GM23248 (cell line): Measurements from ENCODE around the gene RPL14. TPM values are rescaled to one million over a fixed set of nuclear protein-coding genes. Genes with fewer than 3 reads are reported as not detected.

Source experiments
- DNase-seq: peaks from one replicate; pipeline ENCODE4 v3.0.0-alpha.2; 2015
- H2AFZ ChIP-seq: fragments of 200-600 bp; sonication (generic); 2 replicates; pipeline ENCODE4 v1.6.1; 2016; ENCODE audit warnings: antibody characterized with exemption
- H3F3A ChIP-seq: fragments of 200-600 bp; sonication (generic); 2 replicates; pipeline ENCODE4 v1.6.1; 2016; ENCODE audit warnings: mild to moderate bottlenecking, antibody characterized with exemption, mixed run types; ENCODE audit not compliant: insufficient read depth
- H3K27ac ChIP-seq: fragments of 200-600 bp; sonication (generic); 2 replicates; pipeline ENCODE4 v1.5.1; 2016; ENCODE audit warnings: mild to moderate bottlenecking
- H3K27me3 ChIP-seq: fragments of 200-600 bp; sonication (generic); replicated peaks from 2 replicates; pipeline ENCODE4 v1.6.1; 2016; ENCODE audit warnings: mild to moderate bottlenecking; ENCODE audit not compliant: insufficient read depth
- H3K36me3 ChIP-seq: fragments of 200-600 bp; sonication (generic); 2 replicates; pipeline ENCODE4 v1.6.1; 2016; ENCODE audit warnings: low read depth, mild to moderate bottlenecking
- H3K4me1 ChIP-seq: fragments of 200-600 bp; sonication (generic); 2 replicates; pipeline ENCODE4 v1.6.1; 2016; ENCODE audit warnings: mild to moderate bottlenecking; ENCODE audit not compliant: insufficient read depth
- H3K4me2 ChIP-seq: fragments of 200-600 bp; sonication (generic); one replicate; pipeline ENCODE4 v1.6.1; 2016; ENCODE audit warnings: mild to moderate bottlenecking; ENCODE audit not compliant: unreplicated experiment
- H3K4me3 ChIP-seq: fragments of 200-600 bp; sonication (generic); 2 replicates; pipeline ENCODE4 v1.5.1; 2016; ENCODE audit warnings: mild to moderate bottlenecking
- H3K79me2 ChIP-seq: fragments of 200-600 bp; sonication (generic); 2 replicates; pipeline ENCODE4 v1.6.1; 2016; ENCODE audit warnings: mild to moderate bottlenecking; ENCODE audit not compliant: insufficient read depth
- H3K9ac ChIP-seq: fragments of 200-600 bp; sonication (generic); 2 replicates; pipeline ENCODE4 v1.6.1; 2016; ENCODE audit warnings: mild to moderate bottlenecking
- H3K9me2 ChIP-seq: fragments of 200-600 bp; sonication (generic); 2 replicates; pipeline ENCODE4 v1.6.1; 2016; ENCODE audit warnings: mixed run types, mild to moderate bottlenecking, moderate library complexity; ENCODE audit not compliant: insufficient read depth
- H3K9me3 ChIP-seq: fragments of 200-600 bp; sonication (generic); one replicate; pipeline ENCODE4 v1.6.1; 2017; ENCODE audit warnings: low read depth
- H4K20me1 ChIP-seq: fragments of 200-600 bp; sonication (generic); 2 replicates; pipeline ENCODE4 v1.6.0; 2016; ENCODE audit not compliant: insufficient read depth
- EZH2 ChIP-seq: fragments of 200-600 bp; sonication (generic); IDR thresholded peaks from 2 replicates; pipeline ENCODE4 v1.6.1; 2018; ENCODE audit warnings: antibody characterized with exemption, mild to moderate bottlenecking; ENCODE audit not compliant: insufficient read depth, poor library complexity, severe bottlenecking
- EZH2phosphoT487 ChIP-seq: fragments of 200-600 bp; sonication (generic); IDR thresholded peaks from 2 replicates; pipeline ENCODE4 v1.6.1; 2018; ENCODE audit warnings: antibody characterized with exemption, moderate library complexity, mild to moderate bottlenecking, low read depth; ENCODE audit not compliant: insufficient read depth
- WGBS, 2 experiments: methylation state at CpG; one replicate each; pipeline ENCODE4 v1.1.6; 2015 to 2017; ENCODE audit warnings: low lambda C conversion rate in 2 of 2, low coverage in 1 of 2; ENCODE audit errors: missing lambda C conversion rate in 2 of 2; 5-methylcytosine and 5-hydroxymethylcytosine counted together
- in situ Hi-C: fragments of 300-500 bp; cut with MboI; formaldehyde crosslinking; loops from 2 replicates; pipeline ENCODE4 v1.15.0; 2020
- polyA plus RNA-seq: library from polyadenylated mRNA; unstranded; fragments of >200 nt; fragmentation: Nextera tagmentation; extraction: Ambion mirVana; gene quantifications from 2 replicates; pipeline ENCODE4 v1.2.1, GENCODE V29; 2016
- total RNA-seq: library from RNA; depleted of rRNA; stranded (reverse); fragments of >200 nt; shearing (Covaris generic); gene quantifications from 2 replicates; pipeline ENCODE4 v1.2.3, GENCODE V29; 2014

Gene RPL14
- total and polyA plus RNA-seq, 2 experiments from 2014 or later, result 220 to 431 TPM

DNA sequence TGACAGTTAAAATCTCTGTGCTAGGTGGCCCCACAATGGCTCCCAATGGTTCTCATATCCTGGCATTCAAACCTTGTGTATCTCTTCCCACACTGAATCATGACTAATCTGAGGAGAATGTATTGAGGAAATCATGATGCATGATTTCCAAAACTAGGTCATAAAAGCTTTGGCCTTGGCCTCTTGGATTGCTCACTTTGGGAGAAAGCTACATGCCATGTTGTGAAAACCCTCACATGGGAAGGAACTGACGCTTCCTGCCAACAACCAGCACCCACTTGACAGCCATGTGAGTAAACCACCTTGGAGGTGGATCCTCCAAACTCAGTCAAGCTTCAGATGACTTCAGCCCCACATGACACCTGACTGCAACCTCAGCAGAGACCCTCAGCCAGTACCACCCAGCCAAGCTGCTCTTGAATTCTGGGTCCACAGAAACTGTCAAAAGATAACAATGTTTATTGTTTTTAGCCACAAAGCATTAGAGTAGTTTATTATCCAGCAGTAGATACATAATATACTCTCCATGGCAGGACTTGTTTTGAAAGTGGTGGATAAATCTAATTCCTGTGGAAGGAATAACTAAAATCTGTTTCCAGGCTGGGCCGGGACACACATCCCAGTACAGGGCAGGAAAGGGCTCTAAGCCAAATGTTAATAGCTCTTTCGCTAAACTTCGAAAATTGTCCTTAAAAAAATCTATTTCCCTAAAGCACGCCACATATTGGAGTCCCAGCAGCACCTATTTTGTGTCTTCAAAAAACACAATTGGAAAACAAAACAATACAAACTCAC is 47.7 kb downstream of the RPL14 start:
- Histone ChIP-seq H3K4me1 (peaks cover 16% of the 10 kb centered on the region), H3K36me3 (no peaks in the 10 kb centered on the region), H4K20me1 (no peaks in the 10 kb centered on the region), H3K27me3 (no peaks in the 10 kb centered on the region), H3K4me2 (peak overlapping the region; percentile 83), H3K9me3 (no peaks in the 10 kb centered on the region), H3F3A (peaks cover 13% of the 10 kb centered on the region), H3K4me3 (peak overlapping the region; percentile 69), H3K9ac (peak overlapping the region; percentile 63), H3K9me2 (no peaks in the 10 kb centered on the region), H3K27ac (peak overlapping the region; percentile 82), H3K79me2 (no peaks in the 10 kb centered on the region), H2AFZ (peak overlapping the region; percentile 81; the same call in 1 of the 2 replicates)
- TF ChIP-seq EZH2phosphoT487, result no peak
- no peak for TF ChIP-seq EZH2
- peak; percentile 98 for DNase-seq
- WGBS, 2 experiments, result 39 to 46% methylated on average over 5 of the region's 5 CpGs
- in situ Hi-C loops, result no loop called here

DNA sequence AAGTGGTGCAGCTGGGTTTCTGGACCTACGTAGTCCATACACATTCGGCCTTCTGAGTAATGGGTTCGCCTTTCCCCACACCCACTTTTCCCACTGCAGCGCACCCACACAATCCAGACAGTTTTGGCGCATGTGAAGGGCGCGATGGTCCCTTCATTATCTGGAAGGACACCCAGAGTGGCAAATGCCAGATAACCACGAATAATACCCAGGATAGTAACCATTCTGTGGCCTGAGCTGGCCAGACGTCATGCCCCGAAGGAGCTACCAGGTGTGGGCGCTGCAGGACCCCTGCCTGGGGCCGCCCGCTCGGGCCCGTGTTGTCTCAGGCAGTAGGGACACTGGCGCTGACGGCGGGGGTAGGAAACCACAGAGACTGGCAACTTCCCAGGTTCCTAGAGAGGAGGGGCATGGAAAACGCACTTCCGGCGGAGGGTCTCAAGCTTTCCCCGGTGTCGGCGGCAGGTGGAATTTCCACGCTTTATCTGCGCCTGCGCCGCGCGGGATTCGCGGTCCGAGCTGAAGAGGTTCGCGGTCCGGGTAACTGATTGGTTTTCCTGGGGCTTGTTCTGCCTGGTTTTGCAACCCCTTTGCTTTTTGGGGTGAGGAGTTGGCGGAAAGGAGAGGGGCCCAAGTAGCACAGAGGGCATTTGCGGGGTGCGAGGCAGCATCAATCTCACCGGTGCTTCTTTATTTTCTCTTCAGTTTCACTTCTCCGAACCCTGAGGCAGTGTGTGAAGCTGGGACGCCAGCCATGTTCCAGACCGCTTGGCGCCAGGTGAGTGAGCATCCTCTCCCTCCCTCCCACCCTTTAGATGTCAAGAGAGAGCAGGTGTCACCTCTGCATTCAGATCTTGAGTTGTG is 48.7 kb downstream of the RPL14 start, which contains the start of gene ZNF620:
ZNF620 (plus strand) TSS at position 441 of the 864 bp plus-strand sequence; CDS start at position 755, 314 bp downstream.
- Histone ChIP-seq H3K4me3 (peak within 1 kb of the TSS; percentile 69), H3K27me3 (no peaks in the 10 kb centered on the region), H3K36me3 (no peaks in the 10 kb centered on the region), H3K4me1 (peaks cover 16% of the 10 kb centered on the region), H4K20me1 (no peaks in the 10 kb centered on the region), H3K9me2 (no peaks in the 10 kb centered on the region), H3K9ac (peak within 1 kb of the TSS; percentile 63), H3K27ac (peak within 1 kb of the TSS; percentile 82), H2AFZ (peak within 1 kb of the TSS; percentile 81), H3K4me2 (peak within 1 kb of the TSS; percentile 83), H3K79me2 (no peaks in the 10 kb centered on the region), H3F3A (peaks cover 13% of the 10 kb centered on the region), H3K9me3 (no peaks in the 10 kb centered on the region)
- TF ChIP-seq EZH2phosphoT487 (no peak), EZH2 (no peak)
- 4 to 6% methylated on average over 37 to 44 of the region's 44 CpGs for WGBS, 2 experiments
- peak; percentile 50 for DNase-seq
- in situ Hi-C loops, result no loop called here

DNA sequence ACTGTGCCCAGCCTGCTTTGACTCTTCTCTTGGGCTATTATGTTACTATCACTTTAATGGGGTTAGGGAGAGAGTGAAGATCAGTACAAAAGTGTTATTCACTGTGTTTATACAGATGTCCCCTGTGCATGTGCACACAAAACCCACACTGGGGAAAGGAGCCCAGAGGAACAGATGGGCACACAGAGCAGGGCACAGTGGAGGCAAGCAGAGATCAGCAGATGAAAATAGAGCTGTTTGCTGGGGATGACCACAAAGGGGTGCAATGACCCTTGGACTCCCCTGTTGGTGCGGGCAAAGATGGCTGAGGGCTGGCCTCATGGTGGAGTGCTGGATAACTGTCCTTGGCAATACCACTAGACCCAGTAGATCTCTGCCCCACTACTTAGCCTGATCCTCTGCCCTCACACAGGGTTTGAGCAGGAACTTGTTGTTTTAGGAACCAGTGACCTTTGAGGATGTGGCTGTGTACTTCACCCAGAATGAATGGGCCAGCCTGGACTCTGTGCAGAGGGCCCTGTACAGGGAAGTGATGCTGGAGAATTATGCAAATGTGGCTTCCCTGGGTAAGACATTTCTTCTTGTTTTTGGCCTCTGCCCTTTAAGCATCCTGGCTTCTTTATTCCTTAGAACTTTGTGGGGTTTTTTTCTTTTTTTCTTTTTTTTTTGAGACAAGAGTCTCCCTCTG is 54.0 kb downstream of the RPL14 start:
- H3K4me2 ChIP-seq, result no peak overlapping the region

DNA sequence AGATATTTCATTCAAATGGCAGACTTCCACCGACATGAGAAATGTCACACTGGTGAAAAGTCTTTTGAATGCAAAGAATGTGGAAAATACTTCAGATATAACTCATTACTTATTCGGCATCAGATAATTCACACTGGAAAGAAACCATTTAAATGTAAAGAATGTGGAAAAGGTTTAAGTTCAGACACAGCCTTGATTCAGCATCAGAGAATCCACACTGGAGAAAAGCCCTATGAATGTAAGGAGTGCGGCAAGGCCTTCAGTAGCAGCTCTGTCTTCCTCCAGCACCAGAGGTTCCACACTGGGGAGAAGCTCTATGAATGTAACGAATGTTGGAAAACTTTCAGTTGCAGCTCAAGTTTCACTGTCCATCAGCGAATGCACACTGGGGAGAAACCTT is 59.1 kb downstream of the RPL14 start:
- H3K27ac ChIP-seq, result no peak overlapping the region
- peak overlapping the region; percentile 59; the same call in 1 of the 2 replicates for H2AFZ ChIP-seq
- H3K79me2 ChIP-seq, result no peaks in the 10 kb centered on the region
- H3K27me3 ChIP-seq, result no peaks in the 10 kb centered on the region
- TF ChIP-seq EZH2phosphoT487 (no peak), EZH2 (no peak)
- no peaks in the 10 kb centered on the region for H3K36me3 ChIP-seq
- H4K20me1 ChIP-seq, result no peaks in the 10 kb centered on the region
- H3K4me3 ChIP-seq, result no peak overlapping the region
- in situ Hi-C loops, result no loop called here
- H3K9me3 ChIP-seq, result no peaks in the 10 kb centered on the region
- peaks cover 10% of the 10 kb centered on the region for H3F3A ChIP-seq
- WGBS, 2 experiments, result 66 to 67% methylated on average over 5 of the region's 5 CpGs
- no peaks in the 10 kb centered on the region for H3K9me2 ChIP-seq
- no peak overlapping the region for H3K4me2 ChIP-seq
- DNase-seq, result peak; percentile 13
- H3K4me1 ChIP-seq, result peaks cover 9% of the 10 kb centered on the region
- H3K9ac ChIP-seq, result no peak overlapping the region

More for the DNA sequence above, 54.0 kb downstream of the RPL14 start:
- no peak overlapping the region for H2AFZ ChIP-seq
- DNase-seq, result no peak
- H3K79me2 ChIP-seq, result no peaks in the 10 kb centered on the region
- H3K9me2 ChIP-seq, result no peaks in the 10 kb centered on the region
- in situ Hi-C loops, result no loop called here
- no peak overlapping the region for H3K4me3 ChIP-seq
- peaks cover 6% of the 10 kb centered on the region for H3F3A ChIP-seq
- 95 to 100% methylated on average over 1 of the region's 1 CpG for WGBS, 2 experiments
- no peaks in the 10 kb centered on the region for H3K36me3 ChIP-seq
- no peaks in the 10 kb centered on the region for H4K20me1 ChIP-seq
- peaks cover 5% of the 10 kb centered on the region for H3K4me1 ChIP-seq
- no peak overlapping the region for H3K27ac ChIP-seq
- no peak overlapping the region for H3K9ac ChIP-seq
- H3K9me3 ChIP-seq, result no peaks in the 10 kb centered on the region
- TF ChIP-seq EZH2phosphoT487, result no peak
- TF ChIP-seq EZH2, result no peak
- H3K27me3 ChIP-seq, result no peaks in the 10 kb centered on the region
